ENCODE data around the gene COL20A1. TPM values are rescaled to one million over a fixed set of nuclear protein-coding genes. Genes with fewer than 3 reads are reported as not detected.

Gene COL20A1
- total and polyA plus RNA-seq, 9 donors: 0.10 to 0.54 (median 0.25) TPM; not detected in 5

- intact Hi-C loops (cut with DNase I): no loop called here
- H3K4me3 ChIP-seq: no peak overlapping the region
- TF ChIP-seq, protein P1, sequence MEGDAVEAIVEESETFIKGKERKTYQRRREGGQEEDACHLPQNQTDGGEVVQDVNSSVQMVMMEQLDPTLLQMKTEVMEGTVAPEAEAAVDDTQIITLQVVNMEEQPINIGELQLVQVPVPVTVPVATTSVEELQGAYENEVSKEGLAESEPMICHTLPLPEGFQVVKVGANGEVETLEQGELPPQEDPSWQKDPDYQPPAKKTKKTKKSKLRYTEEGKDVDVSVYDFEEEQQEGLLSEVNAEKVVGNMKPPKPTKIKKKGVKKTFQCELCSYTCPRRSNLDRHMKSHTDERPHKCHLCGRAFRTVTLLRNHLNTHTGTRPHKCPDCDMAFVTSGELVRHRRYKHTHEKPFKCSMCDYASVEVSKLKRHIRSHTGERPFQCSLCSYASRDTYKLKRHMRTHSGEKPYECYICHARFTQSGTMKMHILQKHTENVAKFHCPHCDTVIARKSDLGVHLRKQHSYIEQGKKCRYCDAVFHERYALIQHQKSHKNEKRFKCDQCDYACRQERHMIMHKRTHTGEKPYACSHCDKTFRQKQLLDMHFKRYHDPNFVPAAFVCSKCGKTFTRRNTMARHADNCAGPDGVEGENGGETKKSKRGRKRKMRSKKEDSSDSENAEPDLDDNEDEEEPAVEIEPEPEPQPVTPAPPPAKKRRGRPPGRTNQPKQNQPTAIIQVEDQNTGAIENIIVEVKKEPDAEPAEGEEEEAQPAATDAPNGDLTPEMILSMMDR (IDR thresholded peaks at IDR 0.05): no peak
- TF ChIP-seq POLR2A (IDR thresholded peaks at IDR 0.05): no peak
- no peak for TF ChIP-seq EP300 (IDR thresholded peaks at IDR 0.05)
- no peak for DNase-seq
- H3K36me3 ChIP-seq: no peaks in the 10 kb centered on the region
- 83 to 89% (median 84%) methylated on average over 37 to 38 of the region's 38 CpGs for WGBS, 3 donors
- no peaks in the 10 kb centered on the region for H3K27me3 ChIP-seq
- no peak overlapping the region for H3K27ac ChIP-seq
- H3K9me3 ChIP-seq: no peaks in the 10 kb centered on the region
- H3K4me1 ChIP-seq (ENCODE audit: insufficient read depth): no peaks in the 10 kb centered on the region
These were observed 11.0 kb upstream of the COL20A1 start for GRCh38 chr20:63281742-63282665.

DNA sequence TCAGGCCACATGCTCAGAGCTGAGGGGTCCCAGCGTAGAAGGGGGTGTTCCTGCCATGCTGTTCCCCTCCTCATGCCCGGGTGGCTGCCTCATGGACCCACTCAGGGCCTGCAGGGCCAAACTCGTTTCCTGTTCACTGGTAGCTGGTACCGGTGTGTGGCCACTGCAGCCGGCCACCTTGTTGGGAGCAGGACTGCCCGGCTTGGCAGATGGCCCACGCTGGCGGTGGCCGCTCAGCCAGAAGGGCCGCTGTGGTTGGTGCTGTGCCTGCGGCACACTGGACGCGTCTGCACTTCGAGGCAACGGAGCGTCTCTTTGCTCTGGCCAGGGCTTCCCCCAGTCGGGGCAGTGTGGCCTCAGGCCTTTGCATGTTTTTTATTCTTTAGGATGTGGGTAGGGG lies 10.0 kb upstream of the COL20A1 start:
- intact Hi-C loops (cut with DNase I): no loop called here
- H3K27ac ChIP-seq: no peak overlapping the region

GRCh38 chr20:63283397-63284082 lies 9.4 kb upstream of the COL20A1 start:
- H3K4me3 ChIP-seq: no peak overlapping the region
- H3K4me1 ChIP-seq (ENCODE audit: insufficient read depth): no peaks in the 10 kb centered on the region
- TF ChIP-seq POLR2A (IDR thresholded peaks at IDR 0.05): no peak
- TF ChIP-seq, protein P1 (IDR thresholded peaks at IDR 0.05): no peak
- TF ChIP-seq EP300 (IDR thresholded peaks at IDR 0.05): no peak
- intact Hi-C loops (cut with DNase I): no loop called here
- no peak overlapping the region for H3K27ac ChIP-seq
- 92 to 94% (median 92%) methylated on average over 33 of the region's 33 CpGs for WGBS, 3 donors
- H3K27me3 ChIP-seq: no peaks in the 10 kb centered on the region
- no peak for DNase-seq
- no peaks in the 10 kb centered on the region for H3K36me3 ChIP-seq
- H3K9me3 ChIP-seq: no peaks in the 10 kb centered on the region

More for the DNA sequence above, 10.0 kb upstream of the COL20A1 start:
- no peaks in the 10 kb centered on the region for H3K36me3 ChIP-seq
- TF ChIP-seq, protein P1 (IDR thresholded peaks at IDR 0.05): no peak
- no peak for TF ChIP-seq EP300 (IDR thresholded peaks at IDR 0.05)
- no peaks in the 10 kb centered on the region for H3K9me3 ChIP-seq
- no peak for DNase-seq
- H3K27me3 ChIP-seq: no peaks in the 10 kb centered on the region
- H3K4me3 ChIP-seq: no peak overlapping the region
- 88 to 92% (median 89%) methylated on average over 17 of the region's 17 CpGs for WGBS, 3 donors
- no peaks in the 10 kb centered on the region for H3K4me1 ChIP-seq (ENCODE audit: insufficient read depth)

DNA sequence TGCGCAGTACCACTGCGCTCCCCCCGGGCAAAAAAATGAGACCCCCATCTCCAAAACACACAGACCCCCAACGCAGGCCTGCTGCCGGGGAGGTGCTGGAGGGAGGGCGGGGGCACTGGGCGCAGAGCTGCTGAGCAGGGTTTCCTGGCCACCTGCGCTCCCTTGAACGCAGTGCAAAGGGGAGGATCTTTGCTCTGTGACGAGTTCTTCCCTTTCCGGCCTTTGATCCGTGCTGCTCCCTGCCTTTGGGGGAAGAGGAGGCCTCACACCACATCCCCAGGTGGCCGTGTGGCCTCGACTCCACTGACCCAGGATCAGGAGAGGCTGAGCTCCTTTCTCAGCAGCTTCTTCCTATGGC lies 8.9 kb upstream of the COL20A1 start:
- Histone ChIP-seq H3K9me3 (no peaks in the 10 kb centered on the region), H3K27ac (no peak overlapping the region), H3K4me1 (ENCODE audit: insufficient read depth) (no peaks in the 10 kb centered on the region), H3K27me3 (no peaks in the 10 kb centered on the region), H3K36me3 (no peaks in the 10 kb centered on the region), H3K4me3 (no peak overlapping the region)
- 72 to 80% (median 77%) methylated on average over 14 of the region's 14 CpGs for WGBS, 3 donors
- intact Hi-C loops (cut with DNase I): no loop called here
- DNase-seq: no peak
- TF ChIP-seq, protein P1 (IDR thresholded peaks at IDR 0.05): no peak
- TF ChIP-seq POLR2A (IDR thresholded peaks at IDR 0.05) (no peak), EP300 (IDR thresholded peaks at IDR 0.05) (no peak)
